PC-3 (cell line): Measurements from ENCODE around the gene ORC4. TPM values are rescaled to one million over a fixed set of nuclear protein-coding genes. Genes with fewer than 3 reads are reported as not detected.

ENCODE experiments used
- ATAC-seq: fragments of 200-7000 bp; cut with Tn5 transposase; 2 replicates; pipeline ENCODE4 v1.9.1; 2020; ENCODE audit warnings: mild to moderate bottlenecking, moderate library complexity
- BruUV-seq: library from RNA; stranded (reverse); fragments of 400-500 nt; replicated peaks from 2 replicates; lab custom pipeline; 2021; lab: Mats Ljungman, UMichigan
- CTCF ChIA-PET: fragments of 300-600 bp; sonication (Branson Sonifier 250); formaldehyde crosslinking; loops from one replicate; lab custom pipeline; 2022; ENCODE audit warnings: antibody characterized with exemption; lab: Charles Lee
- POLR2A ChIA-PET: fragments of 300-600 bp; sonication (Branson Sonifier 250); formaldehyde crosslinking; loops from one replicate; lab custom pipeline; 2022; ENCODE audit warnings: antibody characterized with exemption; ENCODE audit not compliant: unreplicated experiment; lab: Charles Lee
- DNase-seq: peaks from one replicate; pipeline ENCODE4 v3.0.0-alpha.2; 2015
- H2AFZ ChIP-seq: fragments of 300-600 bp; sonication (generic); 2 replicates; pipeline ENCODE4 v1.6.0; 2016; ENCODE audit warnings: antibody characterized with exemption, low read length
- H3F3A ChIP-seq: fragments of 300-600 bp; sonication (generic); one replicate; pipeline ENCODE4 v1.6.0; 2017; ENCODE audit warnings: antibody characterized with exemption, low read length, control low read depth, mild to moderate bottlenecking; ENCODE audit not compliant: unreplicated experiment
- H3K27ac ChIP-seq: fragments of 300-600 bp; sonication (generic); 2 replicates; pipeline ENCODE4 v1.5.1; 2016; ENCODE audit warnings: mild to moderate bottlenecking, low read length
- H3K27me3 ChIP-seq: fragments of 300-600 bp; sonication (generic); 2 replicates; pipeline ENCODE4 v1.6.1; 2016; ENCODE audit warnings: low read length, mixed read lengths
- H3K36me3 ChIP-seq: fragments of 300-600 bp; sonication (generic); 2 replicates; pipeline ENCODE4 v1.6.1; 2016; ENCODE audit warnings: low read depth, mixed run types, low read length, mixed read lengths
- H3K4me1 ChIP-seq: fragments of 300-600 bp; sonication (generic); 2 replicates; pipeline ENCODE4 v1.5.1; 2016; ENCODE audit warnings: low read length; ENCODE audit not compliant: insufficient read depth
- H3K4me2 ChIP-seq: fragments of 300-600 bp; sonication (generic); 2 replicates; pipeline ENCODE4 v1.6.0; 2016; ENCODE audit warnings: low read length
- H3K4me3 ChIP-seq: fragments of 300-600 bp; sonication (generic); 2 replicates; pipeline ENCODE4 v1.5.1; 2016; ENCODE audit warnings: mild to moderate bottlenecking, low read length, mixed read lengths
- H3K79me2 ChIP-seq: fragments of 300-600 bp; sonication (generic); 2 replicates; pipeline ENCODE4 v1.6.1; 2017; ENCODE audit warnings: low read length, mixed read lengths
- H3K9ac ChIP-seq: fragments of 300-600 bp; sonication (generic); 2 replicates; pipeline ENCODE4 v1.6.0; 2016; ENCODE audit warnings: mild to moderate bottlenecking, low read length
- H3K9me2 ChIP-seq: fragments of 300-600 bp; sonication (generic); replicated peaks from 2 replicates; pipeline ENCODE4 v1.6.1; 2016; ENCODE audit warnings: mixed run types, low read length, mixed read lengths
- H3K9me3 ChIP-seq: fragments of 300-600 bp; sonication (generic); 2 replicates; pipeline ENCODE4 v1.6.1; 2016; ENCODE audit warnings: low read length, mixed read lengths
- H4K20me1 ChIP-seq: fragments of 300-600 bp; sonication (generic); 2 replicates; pipeline ENCODE4 v1.6.1; 2016; ENCODE audit warnings: low read length, mixed read lengths
- EZH2 ChIP-seq: fragments of 300-600 bp; sonication (generic); IDR thresholded peaks from one replicate; pipeline ENCODE4 v1.6.1; 2017; ENCODE audit warnings: antibody characterized with exemption, mild to moderate bottlenecking, low read length; ENCODE audit not compliant: unreplicated experiment
- EZH2phosphoT487 ChIP-seq: fragments of 300-600 bp; sonication (generic); IDR thresholded peaks from 2 replicates; pipeline ENCODE4 v1.6.1; 2018; ENCODE audit warnings: mild to moderate bottlenecking, antibody characterized with exemption, low read length, borderline replicate concordance
- intact Hi-C: fragments of 100-400 bp; cut with micrococcal nuclease; formaldehyde crosslinking; loops from 2 replicates; pipeline ENCODE4 v1.9.0; 2023
- total RNA-seq: library from RNA; depleted of rRNA; stranded (reverse); fragments of >200 nt; gene quantifications from 2 replicates; pipeline ENCODE4 v1.2.3, GENCODE V29; 2014
- TF ChIP-seq, protein P1 (sequence below): fragments of 300-600 bp; sonication (generic); conservative IDR thresholded peaks from 2 replicates; pipeline ENCODE4 v1.5.1; 2017; ENCODE audit warnings: antibody characterized with exemption, low read depth, mild to moderate bottlenecking, low read length

Gene ORC4
- total RNA-seq, 1 experiment from 2014 or later, result 65.9 TPM

GRCh38 chr2:148052687-148053086 lies 32.1 kb upstream of the ORC4 start:
- Histone ChIP-seq H2AFZ (no peak overlapping the region), H3K79me2 (no peaks in the 10 kb centered on the region), H3K27me3 (no peaks in the 10 kb centered on the region), H3K4me2 (no peak overlapping the region), H3K4me3 (no peak overlapping the region), H4K20me1 (no peaks in the 10 kb centered on the region), H3F3A (no peaks in the 10 kb centered on the region), H3K9me2 (no peaks in the 10 kb centered on the region), H3K36me3 (no peaks in the 10 kb centered on the region), H3K9me3 (no peaks in the 10 kb centered on the region), H3K9ac (no peak overlapping the region), H3K4me1 (no peaks in the 10 kb centered on the region), H3K27ac (no peak overlapping the region)
- peak; percentile 67 for ATAC-seq
- intact Hi-C loops, result no loop called here
- ChIA-PET POLR2A (no interaction called here), CTCF (no interaction called here)
- no peak for DNase-seq
- TF ChIP-seq, protein P1, sequence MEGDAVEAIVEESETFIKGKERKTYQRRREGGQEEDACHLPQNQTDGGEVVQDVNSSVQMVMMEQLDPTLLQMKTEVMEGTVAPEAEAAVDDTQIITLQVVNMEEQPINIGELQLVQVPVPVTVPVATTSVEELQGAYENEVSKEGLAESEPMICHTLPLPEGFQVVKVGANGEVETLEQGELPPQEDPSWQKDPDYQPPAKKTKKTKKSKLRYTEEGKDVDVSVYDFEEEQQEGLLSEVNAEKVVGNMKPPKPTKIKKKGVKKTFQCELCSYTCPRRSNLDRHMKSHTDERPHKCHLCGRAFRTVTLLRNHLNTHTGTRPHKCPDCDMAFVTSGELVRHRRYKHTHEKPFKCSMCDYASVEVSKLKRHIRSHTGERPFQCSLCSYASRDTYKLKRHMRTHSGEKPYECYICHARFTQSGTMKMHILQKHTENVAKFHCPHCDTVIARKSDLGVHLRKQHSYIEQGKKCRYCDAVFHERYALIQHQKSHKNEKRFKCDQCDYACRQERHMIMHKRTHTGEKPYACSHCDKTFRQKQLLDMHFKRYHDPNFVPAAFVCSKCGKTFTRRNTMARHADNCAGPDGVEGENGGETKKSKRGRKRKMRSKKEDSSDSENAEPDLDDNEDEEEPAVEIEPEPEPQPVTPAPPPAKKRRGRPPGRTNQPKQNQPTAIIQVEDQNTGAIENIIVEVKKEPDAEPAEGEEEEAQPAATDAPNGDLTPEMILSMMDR, result no peak
- TF ChIP-seq EZH2phosphoT487 (no peak), EZH2 (no peak)
- BruUV-seq, result no TSS peak

- Histone ChIP-seq H3K4me2 (no peak overlapping the region), H3K27ac (no peak overlapping the region), H2AFZ (no peak overlapping the region), H3F3A (no peaks in the 10 kb centered on the region), H3K36me3 (no peaks in the 10 kb centered on the region), H3K9me2 (no peaks in the 10 kb centered on the region), H4K20me1 (no peaks in the 10 kb centered on the region), H3K9ac (no peak overlapping the region), H3K4me1 (no peaks in the 10 kb centered on the region), H3K9me3 (no peaks in the 10 kb centered on the region), H3K27me3 (no peaks in the 10 kb centered on the region), H3K4me3 (no peak overlapping the region), H3K79me2 (no peaks in the 10 kb centered on the region)
- DNase-seq (no peak), ATAC-seq (peak; percentile 50)
- intact Hi-C loops, result no loop called here
- BruUV-seq, result no TSS peak
- ChIA-PET CTCF (no interaction called here), POLR2A (no interaction called here)
- TF ChIP-seq EZH2phosphoT487, result no peak
- TF ChIP-seq, protein P1, result no peak
- no peak for TF ChIP-seq EZH2
Observed at GRCh38 chr2:148049284-148049683, 28.7 kb upstream of the ORC4 start.

- no TSS peak for BruUV-seq
Observed at GRCh38 chr2:148048475-148049221, 28.1 kb upstream of the ORC4 start.

More at GRCh38 chr2:148048475-148049221, 28.1 kb upstream of the ORC4 start:
- Histone ChIP-seq H3K9ac (no peak overlapping the region), H3K4me2 (no peak overlapping the region), H3K36me3 (no peaks in the 10 kb centered on the region), H3K4me1 (peaks cover 6% of the 10 kb centered on the region; the same call in 1 of the 2 replicates), H3K27ac (no peak overlapping the region), H3K27me3 (no peaks in the 10 kb centered on the region), H3K4me3 (no peak overlapping the region), H3K9me2 (no peaks in the 10 kb centered on the region), H4K20me1 (no peaks in the 10 kb centered on the region), H3F3A (no peaks in the 10 kb centered on the region), H3K9me3 (no peaks in the 10 kb centered on the region), H3K79me2 (no peaks in the 10 kb centered on the region), H2AFZ (no peak overlapping the region)
- ChIA-PET POLR2A (no interaction called here), CTCF (no interaction called here)
- peak; percentile 27 for ATAC-seq
- TF ChIP-seq EZH2, result no peak
- TF ChIP-seq EZH2phosphoT487, result no peak
- TF ChIP-seq, protein P1, result no peak
- intact Hi-C loops, result no loop called here
- DNase-seq, result no peak
